Fibroblast of skin of back (primary cell): ENCODE results near the gene IP6K3.

Experiments used
- DNase-seq: peaks from one replicate; pipeline ENCODE4 v3.0.0-alpha.2; 2013

The IP6K3 gene

DNA sequence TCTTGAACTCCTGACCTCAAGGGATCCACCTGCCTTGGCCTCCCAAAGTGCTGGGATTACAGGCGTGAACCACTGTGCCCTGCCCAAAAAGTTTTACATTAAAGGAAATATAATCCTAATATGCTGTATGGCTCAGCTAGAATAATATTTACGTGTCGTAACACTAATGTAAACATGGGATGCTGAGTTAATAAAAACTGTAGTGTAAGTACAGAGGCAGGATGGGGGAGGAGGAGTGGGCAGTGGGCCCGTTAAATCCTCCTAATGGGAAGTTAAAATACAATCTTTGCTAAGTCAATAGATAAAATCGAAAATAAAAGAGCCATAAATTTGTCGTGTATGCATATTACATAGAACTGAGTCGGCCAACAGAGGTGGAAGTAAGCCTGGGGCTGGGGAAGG lies 12.1 kb upstream of the IP6K3 start:
- no peak for DNase-seq

DNA sequence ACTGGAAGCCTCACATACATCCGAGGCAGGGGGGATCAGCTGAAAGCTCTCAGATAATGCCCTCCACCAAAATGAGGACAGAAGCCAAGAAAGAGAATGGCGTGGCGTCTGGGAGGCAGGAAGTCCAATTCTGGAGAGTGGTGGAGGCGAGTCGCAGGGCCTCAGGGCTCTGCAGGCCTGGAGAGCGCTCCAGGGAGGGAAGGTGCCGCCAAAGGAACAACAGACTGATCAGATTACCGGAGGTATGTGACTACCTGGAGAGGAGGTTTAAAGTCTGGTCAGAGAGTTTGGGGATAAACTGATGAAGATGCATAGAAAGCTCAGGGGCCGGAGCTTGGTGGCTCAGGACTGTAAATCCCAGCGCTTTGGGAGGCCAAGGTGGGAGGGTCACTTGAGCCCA lies 11.2 kb upstream of the IP6K3 start:
- no peak for DNase-seq

DNA sequence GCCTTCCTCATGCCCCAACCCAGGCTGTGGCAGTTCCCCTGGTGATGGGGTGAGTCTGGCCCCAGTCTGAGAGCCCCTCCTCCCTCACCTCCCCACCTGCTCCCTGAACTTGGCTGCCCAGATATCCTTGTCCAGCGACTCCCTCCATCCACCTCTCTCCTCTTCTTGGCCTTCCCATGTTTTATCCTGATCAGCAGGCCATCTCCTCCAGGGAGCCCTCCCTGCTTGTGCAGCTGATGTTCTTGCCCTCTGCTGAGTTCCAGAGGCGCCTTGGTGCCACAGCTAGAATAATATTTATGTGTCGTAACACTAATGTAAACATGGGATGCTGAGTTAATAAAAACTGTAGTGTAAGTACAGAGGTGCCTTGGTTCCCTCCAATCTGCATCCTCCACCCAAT lies 10.4 kb upstream of the IP6K3 start:
- no peak for DNase-seq

DNA sequence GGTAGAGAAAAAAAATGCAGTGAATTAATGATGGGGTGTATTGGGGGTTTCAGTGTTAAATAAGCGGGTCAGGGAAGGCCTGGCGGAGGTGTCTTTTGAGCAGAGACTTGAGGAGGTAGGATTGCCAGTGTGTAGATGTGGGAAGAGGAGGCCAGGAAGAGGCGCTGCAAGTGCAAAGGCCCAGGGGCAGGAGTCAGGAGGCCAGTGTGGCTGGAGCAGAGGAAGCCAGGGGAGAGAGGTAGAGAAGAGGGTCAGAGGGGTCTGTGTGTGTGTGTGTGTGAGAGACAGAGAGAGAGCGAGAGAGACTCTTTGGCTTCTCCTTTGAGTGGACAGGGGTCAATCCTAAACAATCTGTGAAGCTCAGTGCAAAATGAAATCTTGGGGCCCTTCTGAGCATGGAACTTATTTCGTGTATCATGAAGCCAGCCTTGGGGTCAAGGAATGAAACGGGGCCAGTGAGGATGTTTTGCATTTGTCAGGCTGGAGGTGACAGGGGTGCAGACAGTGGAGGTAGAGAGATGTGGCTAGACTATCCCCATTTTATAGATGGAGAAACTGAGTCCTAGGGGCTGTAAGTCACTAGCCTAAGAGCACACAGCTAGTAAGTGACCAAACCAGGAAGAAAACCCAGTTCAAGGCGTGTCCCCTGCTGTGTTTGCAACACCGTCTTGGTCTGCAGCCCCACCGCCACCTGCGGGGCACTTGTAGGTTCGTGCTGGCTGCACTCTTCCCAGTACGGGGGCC lies 9.7 kb upstream of the IP6K3 start:
- DNase-seq = no peak

DNA sequence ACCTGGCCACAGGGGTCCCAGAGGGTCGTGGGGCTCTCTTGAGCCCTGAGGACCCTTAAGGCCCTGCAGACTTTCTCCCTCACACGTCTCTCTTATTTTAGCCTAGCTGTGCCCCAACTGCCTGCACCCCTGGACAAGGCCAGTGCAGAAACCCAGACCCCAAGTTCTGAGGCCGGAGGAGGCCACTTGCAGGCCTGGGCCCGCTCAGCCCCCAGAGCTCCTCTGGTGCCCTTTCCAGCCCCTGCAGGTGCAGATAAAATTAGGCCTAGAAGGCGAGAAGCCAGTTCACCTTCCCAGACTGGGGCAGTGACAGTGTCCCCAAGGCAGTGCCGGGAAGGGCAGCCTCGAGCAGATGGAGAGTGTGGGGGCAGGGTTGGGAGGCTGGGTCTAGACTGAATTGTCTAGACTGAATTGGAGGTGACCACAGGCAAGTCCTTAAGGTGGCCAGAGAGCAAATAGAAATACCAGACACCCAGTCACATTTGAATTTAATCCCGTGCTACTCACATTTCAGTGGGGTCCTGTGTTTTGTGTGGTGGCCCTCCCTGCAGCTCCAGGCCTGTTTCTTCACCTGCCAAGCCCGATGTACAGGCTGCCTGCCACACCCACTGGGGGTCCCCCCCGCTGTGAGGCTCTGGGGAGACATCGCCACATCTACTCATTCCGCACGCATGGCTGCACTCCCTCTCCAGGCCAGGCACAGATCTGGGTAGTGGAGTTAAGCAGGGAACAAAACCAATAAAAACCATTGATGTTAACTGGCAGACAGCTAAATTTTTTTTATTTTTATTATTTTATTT lies 8.6 kb upstream of the IP6K3 start:
- DNase-seq = no peak

DNA sequence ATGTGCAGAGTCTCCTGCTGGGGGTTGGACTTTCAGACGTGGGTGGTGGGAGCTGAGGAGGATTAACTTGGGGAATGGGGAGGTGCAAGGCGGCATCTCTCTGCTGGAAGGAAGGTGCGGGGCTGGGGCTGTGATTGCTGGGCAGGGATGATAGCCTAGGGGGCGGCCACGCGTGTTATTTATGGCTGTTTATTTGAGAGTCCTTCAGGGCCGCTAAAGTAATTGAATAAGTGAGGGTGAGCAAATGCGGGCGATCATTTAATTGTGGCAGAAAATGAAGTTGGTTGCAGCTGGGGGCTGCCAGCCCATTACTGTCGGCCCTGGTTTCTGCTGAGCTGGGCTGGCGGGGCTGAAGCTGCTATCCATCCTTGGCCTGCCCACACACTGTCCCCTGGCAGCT lies 7.5 kb upstream of the IP6K3 start:
- DNase-seq = no peak

DNA sequence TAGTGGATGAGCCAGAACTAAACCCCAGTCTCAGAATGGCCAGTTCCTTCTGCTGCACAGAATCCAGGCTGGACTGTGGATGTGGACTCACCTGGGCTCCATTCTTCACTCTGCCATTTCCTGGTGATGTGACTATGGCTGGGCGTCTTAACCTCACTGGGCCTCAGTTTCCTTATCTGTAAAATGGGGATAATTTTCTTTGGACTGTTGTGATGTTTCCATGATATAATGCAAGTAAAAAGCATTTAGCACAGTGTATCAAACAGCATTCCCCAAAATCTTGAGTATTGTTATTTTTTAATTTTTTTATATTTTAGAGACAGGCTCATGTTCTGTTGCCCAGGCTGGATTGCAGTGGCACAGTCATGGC lies 5.9 kb upstream of the IP6K3 start:
- no peak for DNase-seq

DNA sequence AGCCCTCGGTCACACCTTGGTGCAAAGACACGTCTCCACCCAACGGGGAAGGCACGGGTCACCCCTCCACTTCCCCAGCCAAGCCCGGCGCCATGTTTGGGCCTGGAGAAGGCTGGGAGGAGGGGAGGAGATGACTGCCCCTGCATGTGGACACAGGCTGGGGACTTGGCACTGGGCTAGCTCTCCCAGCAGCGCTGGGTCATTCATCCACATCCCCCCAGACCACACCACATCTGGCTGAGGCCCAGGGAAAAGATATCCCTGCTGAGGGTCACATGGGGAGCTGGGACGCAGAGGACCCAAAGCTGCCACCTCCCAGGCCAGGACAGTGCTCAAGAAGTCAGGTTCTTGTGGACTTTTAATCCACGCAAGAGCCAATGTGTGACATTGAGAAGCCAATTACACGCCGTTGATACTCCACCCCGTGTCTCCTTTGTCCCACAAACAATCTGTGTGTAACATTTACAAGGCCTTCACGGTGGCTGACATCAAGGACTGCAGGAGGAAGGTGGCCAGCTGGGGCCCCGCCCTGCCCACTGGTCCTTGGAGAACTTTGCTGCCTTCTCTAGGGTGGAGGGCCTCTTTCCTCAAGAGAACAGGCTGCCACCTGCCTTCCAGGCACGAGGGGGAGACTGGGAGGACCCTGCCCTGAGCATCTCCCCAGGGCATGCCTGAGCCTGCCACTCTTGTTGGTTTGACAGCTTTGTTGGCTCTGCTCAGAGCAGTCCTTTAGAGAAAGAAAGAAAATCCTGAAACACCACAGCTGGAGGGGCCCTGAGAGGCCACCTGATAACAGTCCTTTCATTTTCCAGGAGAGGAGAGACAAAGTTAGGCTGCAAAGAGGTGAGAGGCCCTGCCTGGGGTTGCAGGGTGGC lies 5.3 kb upstream of the IP6K3 start:
- DNase-seq = no peak

DNA sequence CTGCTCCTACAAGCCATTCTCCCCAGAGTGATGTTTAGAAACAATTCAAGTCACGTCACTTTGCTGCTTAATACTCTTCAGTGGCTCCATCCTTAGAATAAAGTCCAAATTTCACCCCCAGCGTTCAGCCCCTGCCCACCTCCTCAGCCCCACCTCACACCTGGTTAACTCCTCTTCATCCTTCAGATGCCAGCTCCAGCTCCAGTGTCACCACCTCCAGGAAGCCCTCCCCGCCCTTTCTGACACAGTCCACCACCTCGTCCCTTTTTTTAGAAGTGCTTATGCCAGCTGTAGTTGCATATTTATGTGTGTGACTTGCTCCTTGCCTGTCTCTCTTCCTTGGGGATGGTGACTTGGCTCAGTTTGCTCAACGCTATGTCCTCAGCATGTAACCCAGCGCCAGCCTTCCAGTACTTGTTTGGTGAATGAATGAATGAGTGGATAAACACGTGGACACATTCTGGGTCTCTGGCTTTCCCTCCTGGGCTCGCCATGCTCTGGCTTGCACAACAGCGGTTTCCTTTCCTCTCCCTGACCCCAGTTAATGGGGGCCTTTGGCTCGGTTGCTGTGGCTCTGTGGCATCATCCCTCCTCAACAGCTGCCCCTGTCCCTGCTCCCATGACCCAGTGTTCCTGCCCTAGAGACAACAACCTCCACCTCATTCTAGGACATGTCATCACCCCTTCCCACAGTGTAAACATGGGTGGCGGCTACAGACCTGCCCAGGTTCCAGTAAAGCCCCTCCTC lies 3.7 kb upstream of the IP6K3 start:
- DNase-seq = no peak

DNA sequence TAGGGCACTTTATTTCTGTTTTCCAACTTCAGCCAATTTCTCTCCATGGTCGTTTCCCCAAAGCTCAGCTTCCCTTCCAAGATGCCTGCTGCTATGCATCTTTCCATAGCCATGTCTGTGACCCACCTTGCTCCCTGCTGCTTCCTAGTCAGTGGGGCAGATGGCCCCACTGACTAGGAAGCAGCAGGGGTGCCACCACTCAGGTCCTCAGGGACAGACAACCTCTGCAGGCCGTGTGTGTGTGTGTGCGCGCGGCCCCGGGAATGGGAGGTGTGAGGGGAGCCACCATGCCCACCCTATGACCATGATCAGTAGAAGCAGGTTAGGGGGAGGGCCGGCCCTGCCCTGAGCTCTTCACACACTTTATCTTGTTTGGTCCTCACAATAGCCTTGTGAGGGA lies 2.7 kb upstream of the IP6K3 start:
- no peak for DNase-seq

DNA sequence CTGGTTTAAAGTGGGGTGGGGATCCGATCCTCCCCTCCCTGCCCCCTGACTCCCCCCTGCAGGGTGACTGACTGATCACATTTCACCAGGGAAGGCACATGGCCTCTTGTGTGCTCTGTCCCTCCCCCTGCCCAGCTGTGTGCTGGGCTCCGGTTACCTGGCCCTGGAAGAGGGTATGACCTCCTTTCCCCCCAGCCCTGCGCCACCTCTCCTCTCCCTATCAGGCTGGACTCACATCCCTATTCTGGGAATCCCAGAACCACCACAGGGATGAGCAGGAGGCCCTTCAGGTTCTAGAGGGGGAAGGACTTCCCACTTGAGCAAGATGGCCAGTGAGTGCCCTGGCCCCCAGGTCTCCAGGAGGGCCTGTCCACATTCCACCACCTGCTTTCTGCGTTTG lies 2.1 kb upstream of the IP6K3 start:
- no peak for DNase-seq

DNA sequence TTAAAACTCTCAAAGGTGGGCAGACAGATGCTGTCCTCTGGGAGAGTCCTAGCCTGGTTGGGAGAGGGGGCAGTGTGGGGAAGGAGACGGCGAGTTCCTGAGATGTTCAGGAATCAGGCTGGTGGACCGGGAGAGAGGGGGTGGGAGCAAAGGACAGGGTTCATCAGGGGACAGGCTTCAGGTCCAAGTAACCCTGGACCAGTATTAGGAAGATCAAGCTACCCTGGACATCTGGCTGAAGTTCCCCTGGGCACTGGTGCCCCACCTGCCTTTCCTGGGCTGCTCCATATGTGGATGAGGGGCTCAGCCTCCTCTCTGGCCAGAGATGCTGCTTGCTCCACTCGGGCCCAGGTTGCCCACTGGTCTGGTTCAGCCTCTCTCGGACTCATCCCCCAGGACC lies 1.1 kb upstream of the IP6K3 start:
- DNase-seq = no peak

DNA sequence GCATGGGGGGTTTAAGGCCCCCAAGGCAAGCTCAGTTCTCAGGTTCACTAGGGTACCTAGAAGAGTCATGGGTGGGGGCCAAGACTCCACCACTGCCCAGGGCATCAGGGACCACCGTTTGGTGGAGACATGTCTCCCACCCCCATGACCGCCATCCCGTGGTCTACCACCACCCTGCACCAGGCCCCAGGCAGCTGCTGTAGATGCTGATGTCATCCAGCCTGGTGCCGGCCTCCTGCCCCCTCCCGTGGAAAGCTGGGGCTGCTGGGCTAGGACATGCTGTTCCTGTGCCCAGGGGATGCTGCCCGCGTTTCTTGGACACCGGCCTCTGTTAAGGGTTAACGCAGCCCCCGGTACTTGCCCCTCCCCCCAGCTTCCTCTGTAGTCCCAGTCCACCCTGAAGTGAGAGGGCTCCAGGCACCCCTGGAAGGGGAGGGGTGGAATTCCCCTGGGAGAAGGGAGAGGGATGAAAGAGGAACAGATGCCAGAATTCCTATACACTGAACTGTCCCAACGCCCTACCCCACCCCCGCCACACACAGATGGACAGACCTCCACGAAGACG lies 587 bp downstream of the IP6K3 start:
- peak; percentile 68 for DNase-seq

DNA sequence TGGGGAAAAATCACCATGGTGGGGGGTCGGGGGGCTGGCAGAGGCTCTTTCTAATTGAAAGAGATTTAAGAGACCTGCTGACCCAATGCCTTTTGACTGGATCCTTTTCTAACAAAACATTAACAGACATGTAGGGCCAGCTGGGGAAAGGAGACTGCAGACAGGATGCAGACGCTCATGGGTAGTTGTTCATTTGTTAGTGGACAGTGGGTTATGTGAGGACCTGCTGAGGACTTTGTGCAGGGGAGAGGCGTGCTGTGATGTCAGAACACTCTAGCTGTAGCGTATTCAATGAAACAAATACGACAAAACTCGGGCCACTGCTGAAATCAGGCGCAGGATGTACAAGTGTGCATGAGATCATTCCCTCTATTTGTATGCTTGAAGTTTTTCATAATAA lies 1.2 kb downstream of the IP6K3 start:
- DNase-seq = peak; percentile 8

DNA sequence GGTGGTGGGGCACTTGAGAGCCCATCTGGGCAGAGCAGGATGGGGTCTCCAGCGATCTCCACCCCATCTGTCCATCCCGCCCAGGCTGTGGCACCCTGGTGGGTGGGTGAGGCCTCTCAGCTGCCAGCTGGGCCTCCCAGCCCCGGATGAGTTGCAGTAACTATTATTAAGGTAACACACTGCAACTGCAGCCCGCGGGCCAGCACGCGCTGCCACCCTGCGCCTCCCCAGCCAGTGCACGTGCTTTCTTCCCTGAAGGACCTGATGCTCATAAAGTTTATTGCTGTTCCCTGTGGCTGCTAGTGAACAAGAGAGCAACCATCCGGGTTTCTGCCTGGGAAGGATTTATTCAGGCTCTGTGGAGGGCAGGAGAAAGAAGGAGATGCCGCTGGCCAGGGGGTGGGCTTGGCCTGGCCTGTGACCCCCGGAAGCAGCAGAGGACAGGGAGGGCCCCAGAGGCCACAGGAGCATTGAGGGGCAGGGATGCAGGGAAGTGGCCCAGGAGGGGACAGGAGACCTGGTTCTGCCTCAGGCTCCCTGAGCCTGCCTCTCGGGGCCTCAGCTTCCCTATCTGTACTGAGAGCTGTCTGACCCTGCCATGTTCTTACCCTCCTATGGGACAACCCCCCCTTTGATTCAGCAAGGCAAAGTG lies 1.7 kb downstream of the IP6K3 start:
- no peak for DNase-seq

DNA sequence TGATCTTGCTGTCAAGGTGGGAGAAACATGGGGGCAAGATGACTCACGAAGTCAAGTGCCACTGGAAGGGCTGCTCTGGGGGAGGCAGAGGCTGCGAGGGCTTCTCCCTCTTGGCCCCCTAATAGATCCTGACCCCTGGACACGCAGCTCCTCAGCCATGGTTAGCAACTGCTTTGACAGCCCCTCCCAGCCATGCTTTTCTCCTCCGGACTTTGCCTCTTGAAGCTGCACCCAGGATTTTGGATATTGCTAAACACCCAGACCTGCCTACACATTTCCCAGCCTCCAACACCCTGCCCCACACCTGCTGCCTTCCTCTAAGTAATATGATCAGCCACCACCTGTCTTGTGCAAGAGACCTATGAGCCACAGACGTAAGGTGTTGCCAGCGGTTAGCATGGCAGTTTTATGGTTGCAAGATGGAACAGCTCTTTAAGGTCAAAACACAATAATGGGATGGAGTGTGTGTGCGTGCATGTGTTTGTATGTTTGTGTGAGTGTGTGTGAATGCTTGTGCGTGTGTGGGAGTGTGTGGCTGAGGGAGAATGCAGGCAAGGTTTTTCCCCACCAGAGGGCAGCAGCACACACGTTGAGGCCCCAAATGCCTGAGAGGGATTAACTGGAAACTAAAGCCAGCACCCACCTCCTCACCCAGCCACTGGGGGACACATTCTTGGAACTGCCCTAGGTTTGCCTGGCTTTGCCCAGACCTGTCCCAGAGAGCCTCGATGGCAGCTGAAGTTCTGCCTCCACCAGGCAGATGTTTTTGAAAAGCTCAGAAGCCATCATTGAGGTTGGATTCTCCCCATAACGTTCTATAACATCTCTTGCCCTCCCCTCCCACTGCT lies 2.5 kb downstream of the IP6K3 start:
- DNase-seq = peak; percentile 69

DNA sequence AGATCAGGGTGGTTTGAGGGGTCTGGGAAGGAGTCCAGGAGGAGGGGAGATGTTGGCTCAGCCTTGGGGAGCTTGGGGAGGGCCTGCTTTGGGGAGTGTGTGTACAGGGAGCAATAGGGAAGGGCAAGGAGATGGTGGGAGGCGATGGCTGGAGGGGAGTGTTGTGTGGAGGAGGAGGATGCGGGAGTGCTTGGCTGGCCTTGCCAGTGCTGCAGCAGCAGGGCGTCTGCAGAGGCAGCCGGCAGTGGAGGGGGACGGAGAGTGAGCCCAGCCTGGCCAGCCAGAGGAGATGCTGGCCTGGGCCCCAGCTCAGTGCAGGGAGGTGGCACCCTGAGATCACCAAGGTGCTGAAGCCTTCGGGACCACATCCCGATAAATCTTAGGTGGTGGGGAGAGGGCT lies 3.9 kb downstream of the IP6K3 start:
- no peak for DNase-seq

DNA sequence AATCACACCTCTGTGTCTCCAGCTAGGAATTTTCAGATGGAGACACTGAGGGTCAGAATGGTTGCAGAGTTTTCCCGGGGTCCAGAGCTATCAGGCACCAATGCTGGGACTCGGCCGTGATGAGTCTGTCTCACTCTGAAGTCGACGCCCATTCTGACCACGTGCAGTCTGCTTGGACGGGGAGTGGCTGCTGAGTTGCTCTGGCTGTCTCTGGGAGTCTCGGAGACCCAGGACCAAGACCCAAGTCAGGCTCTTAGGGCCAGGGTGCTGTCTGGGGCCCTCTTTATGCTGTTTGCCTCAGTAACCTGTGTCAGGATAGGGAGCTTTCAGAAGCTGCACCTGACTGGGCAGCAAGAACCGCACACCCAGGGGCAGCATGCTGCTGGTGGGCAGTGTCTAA lies 4.6 kb downstream of the IP6K3 start:
- DNase-seq = peak; percentile 23

DNA sequence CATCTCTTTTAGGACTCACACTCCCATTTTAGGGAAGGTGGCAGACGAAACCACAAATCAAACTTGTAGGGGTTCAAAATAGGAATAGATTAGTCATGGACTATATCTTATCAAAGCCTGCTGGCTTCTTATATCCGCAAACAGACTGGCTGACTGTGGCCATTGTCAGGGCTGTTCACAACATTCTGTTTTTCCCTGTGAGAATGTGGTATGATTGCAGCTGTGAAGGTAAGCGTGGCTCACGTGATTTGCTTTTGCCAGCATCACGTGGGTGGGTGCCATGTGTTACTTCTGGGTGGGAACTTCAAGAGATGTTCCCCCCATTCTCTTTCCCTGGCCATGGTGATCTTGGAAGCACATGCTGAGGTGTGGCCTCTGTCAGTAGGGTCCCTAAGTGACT lies 5.9 kb downstream of the IP6K3 start:
- no peak for DNase-seq

DNA sequence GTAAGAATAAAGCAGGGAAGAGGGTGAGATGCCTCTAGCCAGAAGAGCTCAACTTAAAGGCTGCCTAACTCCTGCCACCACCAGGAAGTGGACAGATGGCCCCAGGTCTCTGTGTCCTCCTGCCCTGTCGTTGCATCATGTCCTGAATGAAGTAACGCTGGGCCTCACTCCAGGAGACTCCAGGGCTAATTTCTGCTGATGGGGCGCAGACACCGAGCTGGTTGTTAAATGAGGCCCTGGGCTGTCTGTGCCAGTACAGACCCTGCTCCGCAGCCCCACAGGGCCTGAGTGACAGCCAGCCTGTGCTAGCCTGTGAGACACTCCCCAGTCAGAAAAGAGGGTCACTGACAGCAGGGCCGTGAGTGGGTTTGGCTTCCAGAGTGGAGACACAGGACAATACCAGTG lies 6.5 kb downstream of the IP6K3 start:
- no peak for DNase-seq

DNA sequence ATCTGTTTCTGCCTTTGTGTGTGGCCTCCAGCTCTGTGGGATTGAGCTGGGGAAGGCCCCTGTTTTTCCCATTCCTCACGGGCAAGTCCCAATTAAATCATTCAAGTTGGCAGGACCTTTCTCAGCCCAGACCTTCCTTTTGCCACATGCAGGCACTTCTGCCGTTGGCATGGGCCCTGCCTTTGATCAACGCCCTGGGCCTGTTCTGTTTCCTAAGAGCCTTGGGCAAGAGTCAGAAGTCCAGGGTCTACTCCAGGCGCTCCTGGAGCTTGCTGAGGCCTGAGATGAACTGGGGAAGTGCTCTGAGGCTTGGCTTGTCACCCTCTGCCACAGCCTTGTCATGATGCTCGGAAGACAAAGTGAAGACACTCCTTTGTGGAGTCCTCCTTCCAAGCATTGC lies 7.1 kb downstream of the IP6K3 start:
- no peak for DNase-seq
